ENCODE measurements around the gene GRK3.
A peak's percentile ranks its signal among the peaks of the same experiment; 100 is the strongest.

Gene GRK3

DNA sequence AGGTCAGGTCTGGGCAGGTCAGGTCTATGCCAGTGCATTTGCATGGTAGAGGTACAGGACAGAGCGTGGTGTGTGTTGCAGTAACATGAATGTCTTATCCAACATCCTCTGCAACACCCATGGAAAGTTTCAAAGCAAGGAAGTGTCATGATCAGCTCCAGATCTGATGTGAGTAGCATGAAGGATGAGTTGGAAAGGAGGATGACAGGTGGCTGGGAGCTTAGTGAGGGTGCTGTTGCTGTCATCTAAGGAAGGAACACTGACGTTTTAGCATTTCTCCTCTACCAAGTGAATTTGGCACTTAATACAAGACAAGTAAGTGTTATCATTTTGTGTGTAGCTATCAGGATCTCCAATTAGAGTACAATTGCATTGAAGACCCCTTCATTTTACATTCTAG is 65.1 kb downstream of the GRK3 start:
- no peak for DNase-seq

DNA sequence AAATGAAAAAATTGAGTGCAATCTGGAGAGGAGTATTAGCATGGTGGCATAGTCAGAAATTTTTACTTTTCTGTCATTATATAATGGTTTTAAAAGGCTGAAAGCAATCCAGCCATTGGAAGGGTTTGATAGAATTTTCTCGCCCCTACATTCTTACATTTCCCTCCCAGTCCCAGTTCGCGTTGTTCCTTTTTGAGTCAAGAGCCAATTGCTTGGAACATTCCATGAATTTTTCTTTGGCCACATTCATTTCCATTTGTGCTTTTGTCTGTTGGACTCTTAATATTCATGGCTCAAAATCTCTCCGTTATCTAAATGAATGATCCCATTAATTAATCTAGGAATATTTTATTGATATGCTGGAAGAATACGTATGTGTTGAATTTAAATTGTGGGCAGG is 66.0 kb downstream of the GRK3 start:
- peak; percentile 12 for DNase-seq

DNA sequence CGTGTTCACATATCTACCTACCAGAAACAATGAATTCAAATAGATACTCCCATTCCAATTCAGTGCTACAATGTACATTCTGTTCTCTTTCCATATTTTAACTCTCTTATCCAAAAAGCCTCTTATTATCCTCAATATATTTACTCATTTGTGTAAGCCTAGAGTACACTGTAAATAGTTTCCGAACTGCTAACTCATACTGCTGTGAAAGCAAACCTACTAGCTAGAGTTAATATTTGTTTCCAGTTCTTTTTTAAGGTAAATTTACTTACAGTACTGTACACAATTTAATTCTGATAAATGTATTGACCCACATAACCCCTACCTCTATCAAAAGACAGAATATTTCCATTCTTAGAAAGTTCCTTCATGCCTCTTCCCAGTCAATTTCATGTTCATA is 71.8 kb downstream of the GRK3 start:
- DNase-seq: no peak

DNA sequence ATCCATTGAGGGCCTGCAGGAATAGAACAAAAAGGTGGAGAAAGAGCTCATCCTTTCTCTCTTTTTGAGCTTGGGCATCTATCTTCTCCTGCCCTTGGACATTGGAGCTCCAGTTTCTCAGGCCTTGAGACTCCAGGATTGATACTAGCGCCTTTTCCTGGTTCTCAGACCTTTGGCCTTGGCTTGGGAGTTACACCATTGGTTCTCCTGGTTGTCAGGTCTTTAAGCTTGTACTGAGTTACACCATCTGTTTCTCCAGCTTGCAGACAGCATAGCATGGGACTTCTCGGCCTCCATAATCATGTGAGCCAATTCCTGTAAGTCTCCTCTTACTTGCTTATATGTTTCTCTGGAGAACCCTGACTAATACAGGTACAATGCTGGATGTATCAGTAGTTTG is 72.6 kb downstream of the GRK3 start:
- DNase-seq: no peak

DNA sequence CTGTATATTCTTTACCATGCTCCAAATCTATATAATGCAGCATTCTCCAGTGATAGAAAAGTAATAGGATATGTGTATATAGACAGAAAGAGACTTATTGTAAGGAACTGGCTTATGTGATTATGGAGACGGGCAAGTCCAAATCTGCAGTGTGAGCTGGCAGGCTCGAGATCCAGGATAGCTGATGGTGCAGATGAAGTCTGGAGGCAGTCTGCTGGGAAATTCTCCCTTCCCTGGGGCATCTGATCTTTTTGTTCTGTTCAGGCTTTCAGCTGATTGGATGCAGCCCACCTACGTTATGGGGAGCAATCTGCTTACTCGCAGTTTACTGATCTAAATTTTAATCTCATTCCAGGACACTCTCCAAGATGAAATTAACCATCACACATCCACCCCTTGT is 73.2 kb downstream of the GRK3 start:
- no peak for DNase-seq

DNA sequence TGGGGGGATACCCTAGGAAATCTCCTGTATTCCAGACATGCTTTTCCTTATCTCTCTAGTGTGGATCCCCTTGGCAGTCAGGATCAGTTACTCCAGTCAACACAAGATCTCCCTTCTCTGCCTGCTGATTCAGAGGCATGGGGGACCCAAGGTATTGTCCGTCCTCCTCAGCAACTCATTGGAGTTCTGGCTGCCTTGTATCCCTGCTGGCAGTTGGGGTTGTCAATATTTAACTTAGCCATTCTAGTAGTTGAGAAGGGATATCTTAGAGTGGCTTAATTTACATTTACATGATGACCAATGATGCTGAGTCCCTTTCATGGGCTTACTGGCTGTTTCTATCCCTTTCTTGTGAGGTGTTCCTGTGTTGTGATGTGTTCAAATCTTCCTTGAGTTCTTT is 74.2 kb downstream of the GRK3 start:
- no peak for DNase-seq

DNA sequence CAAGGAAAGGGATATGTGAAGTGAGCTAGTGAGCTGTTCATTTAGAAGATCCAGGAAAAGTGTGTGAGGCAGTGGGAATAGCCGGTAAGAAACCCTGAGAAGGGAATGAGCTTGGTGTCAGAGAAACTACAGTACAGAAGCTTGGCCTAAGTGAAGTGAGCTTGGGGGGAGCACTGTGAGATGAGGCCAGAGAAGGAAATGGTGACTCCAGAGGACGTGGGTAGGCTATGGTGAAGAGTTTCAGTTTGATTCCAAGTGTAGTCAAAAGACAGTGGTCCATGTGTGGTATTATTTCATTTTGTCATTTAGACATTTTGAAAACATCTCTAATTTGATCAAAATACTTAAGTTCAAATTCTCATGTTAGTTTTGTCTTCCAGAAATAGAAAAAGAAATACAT is 77.2 kb downstream of the GRK3 start:
- no peak for DNase-seq

DNA sequence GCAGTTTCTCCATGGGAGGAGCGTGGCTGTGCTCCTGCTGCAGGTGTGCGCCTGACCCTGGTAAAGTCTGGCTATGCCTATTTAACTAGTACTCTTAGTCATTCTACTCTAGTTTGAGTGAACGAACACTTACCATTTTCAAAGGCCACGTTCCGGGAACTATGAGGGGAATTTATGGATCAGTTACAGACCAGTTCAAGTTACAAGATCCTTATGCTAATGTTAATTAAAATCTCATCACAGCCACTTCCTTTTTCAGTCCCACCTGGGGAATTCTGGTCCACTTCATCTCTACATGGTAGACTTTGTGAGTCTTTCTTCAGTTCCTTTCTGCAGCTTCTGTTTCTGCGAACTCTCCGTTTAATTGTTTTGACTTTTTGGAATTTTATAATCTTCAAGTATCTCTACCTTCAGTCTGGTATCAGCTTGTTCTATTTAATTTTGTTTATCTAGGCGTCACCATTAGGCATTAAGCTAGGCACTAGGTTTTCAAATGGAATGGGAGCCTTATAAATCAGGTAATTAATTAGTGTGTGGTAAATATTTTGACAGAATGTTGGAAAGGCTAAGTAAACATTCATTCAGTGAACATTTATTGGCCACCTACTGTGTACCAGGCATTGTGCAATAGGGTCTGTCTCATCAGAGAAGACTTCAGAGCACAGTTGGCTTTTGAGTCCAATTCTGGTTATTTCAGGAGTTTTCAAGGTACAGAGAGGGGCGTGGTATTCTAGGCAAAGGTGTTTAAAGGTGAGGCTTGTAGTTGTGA is 78.9 kb downstream of the GRK3 start:
- no peak for DNase-seq

DNA sequence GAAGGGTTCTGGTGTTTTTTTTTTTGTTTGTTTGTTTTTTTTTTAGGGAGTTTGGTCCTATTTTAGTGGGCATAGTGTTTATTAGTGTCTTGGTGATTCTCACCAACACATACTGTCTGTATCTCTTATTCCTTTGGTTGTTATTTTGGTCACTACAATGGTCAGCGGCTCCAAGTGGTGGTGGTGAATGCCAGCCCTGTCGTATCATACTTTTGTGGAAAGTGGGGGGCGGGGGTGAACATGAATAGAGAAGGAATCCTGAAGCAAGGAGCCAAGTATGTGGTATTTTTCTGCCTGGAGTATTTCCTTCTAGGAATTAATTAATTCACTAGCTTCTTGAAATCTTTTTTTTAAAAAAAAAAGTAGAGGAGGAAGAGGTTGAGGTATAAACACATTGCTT is 79.6 kb downstream of the GRK3 start:
- peak; percentile 52 for DNase-seq

DNA sequence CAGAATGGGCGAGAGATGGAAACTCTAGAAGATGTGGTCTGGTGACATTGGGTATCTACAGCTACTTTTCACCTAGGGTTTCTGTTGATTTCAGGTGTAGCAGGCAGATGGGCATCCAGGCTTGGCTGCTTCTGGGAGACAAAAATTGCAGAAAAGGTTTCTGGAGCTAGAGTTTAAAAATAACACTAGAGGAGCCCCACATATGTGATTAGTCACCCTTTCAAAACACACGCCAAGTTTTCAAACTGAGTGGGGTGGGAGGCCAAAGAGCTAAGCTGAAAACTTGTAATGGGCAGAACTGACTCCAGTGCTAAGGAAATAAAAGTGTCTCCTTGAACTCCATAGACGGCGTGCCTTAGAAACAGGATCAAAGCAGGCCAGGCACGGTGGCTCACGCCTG is 80.8 kb downstream of the GRK3 start:
- peak; percentile 61 for DNase-seq

DNA sequence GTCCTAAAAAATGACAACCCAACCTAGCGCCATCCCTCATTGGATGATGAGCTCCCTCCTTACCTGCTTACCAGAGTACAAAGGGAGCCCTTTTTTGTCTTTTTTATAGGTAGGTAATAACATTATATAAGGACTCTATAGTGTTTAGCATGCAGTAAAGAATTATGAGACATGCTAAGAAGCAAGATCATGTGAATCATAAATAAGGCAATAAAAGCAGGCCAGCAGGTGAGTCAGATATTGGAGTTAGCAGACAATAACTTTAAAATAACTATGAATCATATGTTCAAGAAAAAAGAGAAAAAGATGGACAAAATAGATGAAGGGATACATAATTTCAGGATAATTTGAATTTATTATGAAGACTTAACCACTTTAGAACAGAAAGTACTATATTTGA is 81.5 kb downstream of the GRK3 start:
- DNase-seq: peak; percentile 25

DNA sequence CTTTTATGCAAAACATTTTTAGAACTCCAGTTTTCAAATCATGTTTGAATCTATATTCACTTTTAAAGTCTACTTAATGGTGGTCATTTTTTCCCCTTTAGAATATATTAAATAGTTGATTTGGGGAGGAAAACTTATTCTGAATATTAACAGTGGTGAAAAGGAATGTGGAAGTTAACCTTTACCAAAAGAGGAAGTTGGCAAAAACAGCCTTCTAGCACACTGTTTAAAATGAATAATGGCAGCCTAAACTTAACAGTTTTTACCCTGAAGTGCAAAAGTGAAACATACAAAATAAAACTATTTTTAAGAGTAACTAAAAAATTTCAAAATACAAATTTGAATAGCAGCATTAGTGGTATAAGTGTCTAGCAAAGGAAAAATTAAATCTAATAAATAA is 86.4 kb downstream of the GRK3 start:
- no peak for DNase-seq

DNA sequence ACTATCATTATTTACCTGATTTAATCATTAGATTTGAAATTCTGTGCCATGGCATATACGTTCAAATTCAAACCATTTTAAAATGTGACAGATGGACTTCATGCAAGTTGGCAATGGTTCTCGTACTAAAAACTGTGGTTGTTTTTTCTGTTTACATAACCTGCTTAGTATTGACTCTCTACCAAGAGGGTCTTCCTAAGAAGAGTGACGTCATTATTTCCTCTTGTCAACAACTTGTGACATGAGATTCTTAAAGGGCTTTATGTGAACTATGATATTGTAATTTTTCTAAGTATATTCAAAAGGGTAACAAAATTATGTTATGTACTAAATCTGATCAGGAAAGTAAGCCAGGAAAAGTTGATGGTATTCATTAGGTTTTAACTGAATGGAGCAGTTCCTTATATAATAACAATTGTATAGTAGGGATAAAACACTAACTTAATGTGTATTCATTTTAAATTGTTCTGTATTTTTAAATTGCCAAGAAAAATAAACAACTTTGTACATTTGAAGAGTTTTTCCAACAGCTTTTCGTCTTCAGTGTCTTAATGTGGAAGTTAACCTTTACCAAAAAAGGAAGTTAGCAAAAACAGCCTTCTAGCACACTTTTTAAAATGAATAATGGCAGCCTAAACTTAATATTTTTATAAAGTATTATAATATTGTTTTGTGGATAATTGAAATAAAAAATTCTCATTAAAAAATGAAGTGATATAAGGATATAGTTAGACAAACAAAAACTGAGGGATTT is 87.0 kb downstream of the GRK3 start:
- DNase-seq: no peak

DNA sequence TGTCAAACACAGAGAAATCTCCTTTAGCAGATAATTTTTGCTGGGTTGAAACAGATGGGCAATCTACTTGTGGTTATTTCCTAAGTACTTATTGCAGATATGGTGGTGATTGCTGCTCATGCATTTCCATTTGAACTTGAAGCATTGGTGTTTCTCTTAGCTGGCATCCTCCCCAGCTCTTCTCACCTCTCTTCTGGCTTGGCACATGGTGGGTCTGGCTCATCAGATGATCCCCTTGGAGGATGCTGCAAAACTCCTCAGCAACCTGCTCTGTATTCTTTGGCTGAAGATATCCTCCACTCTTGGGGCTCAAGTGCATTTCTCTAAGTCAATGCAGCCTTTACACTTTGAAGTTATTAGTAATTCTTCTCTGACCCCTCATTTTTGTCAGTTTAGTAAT is 90.2 kb downstream of the GRK3 start:
- DNase-seq: no peak

DNA sequence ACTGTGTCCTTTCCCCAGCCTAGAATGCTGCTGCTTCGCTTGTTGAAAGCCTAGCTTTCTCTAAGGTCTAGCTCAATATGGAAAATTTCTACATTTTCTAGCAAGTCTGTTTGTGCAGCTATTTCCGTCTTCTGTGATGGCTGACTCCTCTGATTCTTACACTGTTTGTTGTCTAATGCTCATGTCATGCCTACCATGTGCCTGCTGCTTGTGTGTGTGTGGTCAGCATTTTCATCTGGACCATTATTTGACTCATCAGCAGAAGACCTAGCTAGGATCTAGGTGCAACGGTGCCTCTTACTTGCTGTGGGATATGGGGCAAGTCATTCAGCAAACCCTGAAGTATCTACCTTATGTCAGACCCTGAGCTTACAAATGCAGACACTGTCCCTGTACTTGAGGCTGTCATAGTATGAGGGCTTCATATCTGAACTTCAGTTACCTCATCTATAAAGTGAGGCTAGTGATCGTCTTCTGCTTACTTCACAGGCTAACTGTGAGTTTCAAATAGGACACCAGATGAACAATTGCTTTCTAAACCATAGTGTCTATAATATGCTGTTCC is 91.0 kb downstream of the GRK3 start:
- no peak for DNase-seq

DNA sequence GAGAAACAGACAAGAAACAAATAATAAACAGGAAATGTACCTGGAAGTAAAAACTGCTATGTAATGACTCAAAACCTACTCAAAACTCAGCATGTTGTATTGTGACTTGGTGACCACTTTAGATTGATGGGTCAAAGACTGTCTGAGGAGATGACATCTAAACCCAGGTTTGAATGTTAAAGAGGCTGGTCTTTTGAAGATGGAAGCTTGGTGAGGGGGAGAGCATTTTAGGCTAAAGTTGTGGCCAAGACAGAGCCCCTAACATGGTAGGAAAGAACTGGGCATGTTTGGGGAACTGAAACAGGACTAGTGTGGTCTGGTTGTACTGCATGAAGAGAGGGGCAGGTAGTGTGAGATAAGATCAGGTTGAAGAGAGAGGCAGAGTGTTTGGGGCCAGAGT is 92.2 kb downstream of the GRK3 start:
- no peak for DNase-seq

DNA sequence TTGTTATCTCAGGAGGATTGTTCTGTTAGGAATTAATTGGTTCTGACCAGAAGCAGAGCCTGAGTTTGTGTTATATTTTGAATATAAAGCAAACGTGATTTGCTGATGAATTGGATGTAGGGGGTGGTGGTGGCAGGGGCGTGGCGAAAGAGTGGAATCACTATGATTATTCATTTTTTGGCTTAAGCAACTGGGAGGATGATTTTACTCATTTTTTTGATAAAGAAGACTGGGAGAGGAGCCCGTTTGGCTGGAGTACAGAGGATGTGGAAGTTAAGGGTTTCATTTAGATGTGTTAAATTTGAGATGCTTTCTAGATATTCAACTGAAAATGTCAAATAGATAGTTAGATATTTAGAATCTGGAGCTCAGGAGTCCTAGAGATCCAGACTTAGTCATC is 94.2 kb downstream of the GRK3 start:
- DNase-seq: no peak

DNA sequence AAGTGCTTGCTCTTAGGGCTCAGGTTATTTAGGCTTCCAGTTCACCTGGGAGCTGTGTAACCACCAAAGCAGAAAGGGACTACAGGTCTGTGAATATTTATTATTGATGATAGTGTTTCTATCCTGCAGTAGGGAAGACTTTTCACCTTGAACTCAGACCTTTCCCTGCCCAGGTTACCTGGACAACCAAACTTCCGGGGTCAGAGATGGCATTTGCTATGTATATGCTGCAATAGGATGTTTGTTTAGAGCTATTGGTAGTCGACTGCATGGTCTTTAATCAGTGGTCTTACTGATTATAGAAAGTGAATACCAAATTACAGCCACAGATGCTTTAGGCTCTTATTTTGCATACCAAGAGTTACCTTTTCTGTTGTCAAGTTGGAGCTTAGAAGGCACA is 94.9 kb downstream of the GRK3 start:
- no peak for DNase-seq

DNA sequence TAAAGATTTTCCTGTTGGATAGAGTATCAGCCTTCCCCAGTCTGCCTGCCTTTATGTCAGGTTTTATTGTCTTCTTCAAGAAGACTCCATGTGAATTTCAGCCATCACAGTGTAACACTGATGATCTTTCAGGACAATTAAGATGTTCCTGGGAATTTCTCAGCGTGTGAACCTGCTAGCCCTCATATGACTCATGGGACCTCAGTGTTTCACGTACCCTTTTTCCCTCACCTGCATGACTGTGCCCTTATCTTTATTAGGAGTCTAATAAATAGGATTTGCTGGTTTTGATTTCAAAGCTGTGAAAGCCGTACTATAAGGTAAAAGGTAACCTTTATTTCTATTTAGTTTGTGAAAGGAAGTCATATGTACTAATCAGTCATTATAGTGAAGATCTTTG is 95.9 kb downstream of the GRK3 start:
- DNase-seq: no peak

DNA sequence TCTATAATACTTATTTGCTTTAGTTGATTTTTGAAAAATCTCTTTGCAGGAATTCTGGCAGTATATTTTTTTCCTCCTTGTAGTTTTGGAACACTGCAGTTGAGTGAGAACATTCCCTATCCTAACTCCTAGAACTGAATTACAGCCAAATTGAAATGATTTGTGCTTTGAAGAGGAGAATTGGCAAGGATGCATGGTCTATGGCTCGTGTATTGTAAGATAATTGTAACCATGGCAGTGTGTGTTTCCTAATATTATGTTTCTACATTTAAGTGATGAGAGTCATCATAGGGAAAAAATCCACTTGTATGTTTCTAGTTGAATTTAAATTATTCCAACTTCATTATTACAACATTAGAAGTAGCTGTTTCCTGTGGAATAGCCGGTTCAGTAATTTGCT is 96.6 kb downstream of the GRK3 start:
- no peak for DNase-seq

DNA sequence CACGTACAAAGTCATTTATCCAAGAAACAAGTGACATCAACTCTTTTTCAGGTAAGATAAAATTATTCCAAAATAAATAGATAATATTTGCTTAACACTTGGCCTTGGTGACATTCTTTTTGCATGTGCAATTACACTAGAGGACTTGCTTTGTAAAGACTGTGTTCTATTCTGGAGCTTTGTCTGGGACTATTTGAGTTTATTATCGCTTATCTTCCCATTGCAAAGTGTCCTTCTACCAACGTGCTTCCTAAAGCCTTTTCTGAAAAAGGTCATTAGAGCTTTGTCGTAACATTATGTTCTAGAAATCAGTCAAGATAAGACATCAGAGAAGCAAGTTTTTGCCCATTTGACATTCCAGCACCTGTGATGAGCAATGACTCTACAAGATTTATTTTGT is 99.2 kb downstream of the GRK3 start:
- DNase-seq: no peak

DNA sequence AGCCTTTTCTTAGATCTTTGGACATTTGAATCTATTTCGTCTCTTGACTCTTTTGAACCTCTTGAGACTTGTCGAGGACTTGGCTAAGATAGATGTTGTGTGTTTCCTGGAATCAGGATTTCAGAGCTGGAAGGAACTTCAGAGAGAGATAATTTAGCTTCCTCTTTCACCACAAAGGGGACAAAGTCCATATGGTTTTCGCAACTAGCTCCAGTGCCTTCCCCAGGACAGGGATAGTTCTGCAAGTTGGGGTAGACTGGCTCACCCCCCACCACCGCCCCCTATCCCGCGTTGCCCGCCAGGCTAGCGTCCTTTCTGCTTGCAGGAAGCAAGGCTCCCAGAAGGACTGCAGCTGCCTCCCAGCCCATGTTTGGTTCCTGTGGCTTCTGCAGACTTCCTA is 101.8 kb downstream of the GRK3 start:
- no peak for DNase-seq

DNA sequence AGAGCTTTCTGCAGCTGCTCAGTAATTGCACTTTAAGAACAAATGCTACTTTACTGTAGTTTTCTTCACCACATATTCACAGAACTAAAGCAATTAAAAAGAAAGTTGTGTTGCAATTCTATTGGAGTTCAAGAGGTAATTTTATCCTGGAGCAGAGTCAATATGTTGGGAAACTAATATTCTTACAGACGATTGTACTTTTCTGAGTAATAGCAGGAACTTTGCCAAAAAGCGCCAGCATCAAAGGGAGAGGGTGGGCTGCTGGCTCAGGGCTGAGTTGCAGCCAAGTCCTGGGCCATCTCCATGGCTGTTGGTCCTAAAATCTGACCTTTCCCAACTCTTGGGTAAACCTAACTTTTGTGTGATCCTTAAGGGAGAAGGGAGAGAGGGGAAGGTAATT is 104.0 kb downstream of the GRK3 start:
- DNase-seq: peak; percentile 85

DNA sequence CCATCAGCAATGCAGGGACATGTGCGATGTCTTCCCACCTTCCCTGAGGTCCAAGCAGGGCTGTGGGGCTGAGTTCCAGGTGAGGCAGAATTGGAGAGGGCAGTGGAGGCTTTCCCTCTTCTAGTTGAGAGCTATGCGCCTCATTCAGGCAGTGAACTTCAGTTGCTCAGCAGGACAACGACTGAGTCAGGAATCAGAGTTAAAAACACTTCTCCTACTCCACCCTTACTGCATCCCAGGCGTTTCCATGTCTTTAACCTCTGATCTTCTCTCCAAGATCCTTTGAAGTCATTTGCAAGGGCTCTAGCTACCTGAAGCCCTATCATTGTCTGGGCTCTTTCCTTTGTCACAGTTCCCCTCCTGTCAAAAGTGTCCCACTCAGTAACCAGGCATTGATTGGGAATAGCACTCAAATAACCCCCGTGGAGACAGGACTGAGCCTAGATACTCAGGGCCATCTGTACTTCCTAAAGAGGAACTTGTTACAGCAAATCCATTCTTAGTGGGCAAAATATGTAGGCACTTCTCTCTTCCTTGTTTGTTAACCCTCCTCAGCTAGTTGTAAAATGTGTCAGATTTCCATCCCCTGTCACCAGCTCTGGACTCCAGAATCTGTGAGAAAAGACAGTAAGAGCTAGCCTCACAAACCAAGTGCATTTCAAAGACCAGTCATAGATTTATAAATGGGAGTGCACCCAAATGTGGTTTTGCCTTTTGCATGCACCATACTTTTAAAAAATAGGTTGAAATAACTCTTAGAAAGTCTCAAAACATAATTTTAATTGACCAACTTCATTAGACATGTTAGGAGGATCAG is 105.0 kb downstream of the GRK3 start:
- DNase-seq: no peak
